Astrocyte (in vitro differentiated cells and primary cell): ENCODE measurements around the gene AGRN. TPM values are rescaled to one million over a fixed set of nuclear protein-coding genes. Genes with fewer than 3 reads are reported as not detected.

ENCODE experiments used
- total RNA-seq: library from RNA; stranded (reverse); gene quantifications from 2 replicates; pipeline ENCODE4 v1.2.1, GENCODE V29; 2021

AGRN gene
- total RNA-seq, 1 donor from 2014 or later, result 589 TPM

Other genes with a start within 250 kb of the AGRN start
- gene SAMD11, start 96.2 kb upstream of the AGRN start, total RNA-seq, result 6.0 and 9.5 TPM in 2 replicates
- gene NOC2L, start 60.9 kb upstream of the AGRN start, total RNA-seq, result 83.7 and 91.4 TPM in 2 replicates
- gene KLHL17, start 59.5 kb upstream of the AGRN start, total RNA-seq, result 25.6 and 25.9 TPM in 2 replicates
- gene PLEKHN1, start 53.6 kb upstream of the AGRN start, total RNA-seq, result 2.1 and 2.4 TPM in 2 replicates
- gene PERM1, start 38.0 kb upstream of the AGRN start, total RNA-seq, result 0.20 TPM in 1 of 2 replicates, not detected in the other
- gene HES4, start 20.0 kb upstream of the AGRN start, total RNA-seq, result 149 and 169 TPM in 2 replicates
- 1,830 and 1,896 TPM in 2 replicates for gene ISG15, start 6.6 kb upstream of the AGRN start, total RNA-seq
- 0.18 and 0.38 TPM in 2 replicates for gene RNF223, start 54.2 kb downstream of the AGRN start, total RNA-seq
- 10.6 and 13.9 TPM in 2 replicates for gene C1orf159, start 96.0 kb downstream of the AGRN start, total RNA-seq
- gene TTLL10, start 153.8 kb downstream of the AGRN start, total RNA-seq, result not detected in 2 replicates
- 0.65 and 0.66 TPM in 2 replicates for gene TNFRSF18, start 186.5 kb downstream of the AGRN start, total RNA-seq
- 0.34 and 0.41 TPM in 2 replicates for gene TNFRSF4, start 194.0 kb downstream of the AGRN start, total RNA-seq
- 175 and 180 TPM in 2 replicates for gene SDF4, start 211.9 kb downstream of the AGRN start, total RNA-seq
- gene B3GALT6, start 212.1 kb downstream of the AGRN start, total RNA-seq, result 22.4 and 27.5 TPM in 2 replicates
- 3.9 and 4.7 TPM in 2 replicates for gene C1QTNF12, start 226.6 kb downstream of the AGRN start, total RNA-seq